ENCODE results near the gene AGO4.

GRCh38 chr1:35832276-35832905 is 24.6 kb downstream of the AGO4 start:
- no peak for TF ChIP-seq CTCF (conservative IDR thresholded peaks at IDR 0.05; ENCODE audit: low read depth, low read length)
- no peak for TF ChIP-seq RFX5 (IDR thresholded peaks at IDR 0.05; ENCODE audit: low read depth, low read length)
- no peak for TF ChIP-seq POLR2A (IDR thresholded peaks at IDR 0.05; ENCODE audit: low read depth, low read length)
- no peak for TF ChIP-seq RAD21 (IDR thresholded peaks at IDR 0.05; ENCODE audit: low read length)
- TF ChIP-seq CEBPB (IDR thresholded peaks at IDR 0.05; ENCODE audit: low read depth, low read length), result no peak
- TF ChIP-seq BHLHE40 (IDR thresholded peaks at IDR 0.05; ENCODE audit: low read depth, low read length), result no peak
- no peak for TF ChIP-seq CHD1 (IDR thresholded peaks at IDR 0.05; ENCODE audit: low read depth, low read length)
- no peak for TF ChIP-seq USF2 (IDR thresholded peaks at IDR 0.05; ENCODE audit: low read depth, low read length)
- TF ChIP-seq FOS (IDR thresholded peaks at IDR 0.05; ENCODE audit: low read depth, low read length), result no peak
- TF ChIP-seq ELK1 (IDR thresholded peaks at IDR 0.05; ENCODE audit: borderline replicate concordance, low read depth, low read length), result no peak
- no peak for TF ChIP-seq MAFK (IDR thresholded peaks at IDR 0.05; ENCODE audit: low read depth, low read length)

Measured in IMR-90 (cell line).